ENCODE measurements around the gene RASSF7.

The RASSF7 gene

GRCh38 chr11:596374-596773 is 35.6 kb downstream of the RASSF7 start:
- Mint-ChIP-seq H3K4me1 (ENCODE audit: low read depth) (peaks cover 6% of the 10 kb centered on the region), H3K27me3 (no peaks in the 10 kb centered on the region), H3K4me3 (no peak overlapping the region), H3K9me3 (no peaks in the 10 kb centered on the region), H3K27ac (peak overlapping the region; percentile 21), H3K36me3 (ENCODE audit: low read depth) (peaks cover 56% of the 10 kb centered on the region)

DNA sequence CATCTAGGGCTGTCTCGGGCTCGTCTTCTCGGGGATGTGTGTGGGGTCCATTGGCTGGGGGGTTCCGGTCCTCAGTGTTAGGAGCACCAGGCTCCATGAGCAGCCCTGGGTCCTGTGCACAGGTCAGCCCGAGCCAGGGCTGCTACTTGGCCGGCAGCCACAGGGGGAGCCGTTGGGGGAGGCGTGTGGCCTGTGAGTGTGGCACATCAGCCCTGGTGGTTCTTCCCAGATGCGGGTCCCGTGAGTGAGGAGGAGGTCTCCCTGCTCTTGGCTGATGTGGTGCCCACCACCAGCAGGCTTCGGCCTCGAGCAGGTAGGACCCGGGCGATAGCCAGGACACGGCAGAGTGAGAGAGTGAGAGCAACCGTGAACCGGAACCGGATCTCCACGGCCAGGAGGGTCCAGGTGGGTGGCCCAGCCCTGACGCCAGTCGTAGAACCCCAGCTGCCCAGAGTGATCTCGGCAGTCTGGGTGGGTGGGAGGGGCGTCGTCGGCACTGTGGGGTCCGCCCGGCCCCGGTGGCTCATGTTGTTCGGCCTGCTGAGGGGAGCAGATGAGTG is 36.5 kb downstream of the RASSF7 start:
- Mint-ChIP-seq H3K4me1 (ENCODE audit: low read depth) (peaks cover 6% of the 10 kb centered on the region), H3K9me3 (no peaks in the 10 kb centered on the region), H3K36me3 (ENCODE audit: low read depth) (peaks cover 57% of the 10 kb centered on the region), H3K27me3 (no peaks in the 10 kb centered on the region), H3K27ac (no peak overlapping the region), H3K4me3 (no peak overlapping the region)

DNA sequence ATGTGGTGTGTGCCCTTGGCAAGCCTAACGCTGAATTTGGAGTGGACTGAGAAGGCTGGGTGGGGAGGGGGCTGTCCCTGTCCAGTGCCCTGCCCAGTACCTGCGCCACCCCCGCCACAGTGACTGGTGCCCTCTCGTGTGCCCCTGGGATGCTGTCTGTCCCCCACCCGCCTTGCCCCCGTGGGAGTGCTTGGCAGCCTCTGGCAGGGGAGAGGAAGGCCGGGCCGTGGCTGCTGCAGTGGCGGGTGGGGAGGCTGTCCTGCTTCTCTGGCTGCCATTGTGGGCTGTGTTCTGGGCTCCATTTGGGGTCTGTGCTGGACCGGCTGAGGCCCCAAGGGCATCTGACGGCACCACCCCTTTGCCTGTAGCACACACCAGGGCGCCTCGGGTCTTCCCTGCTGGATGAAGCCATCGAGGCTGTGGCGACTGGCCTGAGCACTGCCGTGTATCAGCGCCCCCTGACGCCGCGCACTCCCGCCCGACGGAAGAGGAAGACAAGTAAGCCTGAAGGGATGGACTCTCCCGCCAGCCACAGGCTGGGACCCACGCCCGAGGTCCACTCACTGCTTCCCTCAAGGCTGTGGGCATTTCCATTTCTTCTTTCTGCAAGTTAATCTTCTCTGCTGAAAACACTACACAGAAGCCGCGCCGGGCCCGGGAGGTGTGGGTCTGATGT is 37.4 kb downstream of the RASSF7 start:
- peaks cover 50% of the 10 kb centered on the region for H3K36me3 Mint-ChIP-seq (ENCODE audit: low read depth)
- H3K4me3 Mint-ChIP-seq: no peak overlapping the region
- no peak overlapping the region for H3K27ac Mint-ChIP-seq
- H3K27me3 Mint-ChIP-seq: no peaks in the 10 kb centered on the region
- peaks cover 6% of the 10 kb centered on the region for H3K4me1 Mint-ChIP-seq (ENCODE audit: low read depth)
- no peaks in the 10 kb centered on the region for H3K9me3 Mint-ChIP-seq

DNA sequence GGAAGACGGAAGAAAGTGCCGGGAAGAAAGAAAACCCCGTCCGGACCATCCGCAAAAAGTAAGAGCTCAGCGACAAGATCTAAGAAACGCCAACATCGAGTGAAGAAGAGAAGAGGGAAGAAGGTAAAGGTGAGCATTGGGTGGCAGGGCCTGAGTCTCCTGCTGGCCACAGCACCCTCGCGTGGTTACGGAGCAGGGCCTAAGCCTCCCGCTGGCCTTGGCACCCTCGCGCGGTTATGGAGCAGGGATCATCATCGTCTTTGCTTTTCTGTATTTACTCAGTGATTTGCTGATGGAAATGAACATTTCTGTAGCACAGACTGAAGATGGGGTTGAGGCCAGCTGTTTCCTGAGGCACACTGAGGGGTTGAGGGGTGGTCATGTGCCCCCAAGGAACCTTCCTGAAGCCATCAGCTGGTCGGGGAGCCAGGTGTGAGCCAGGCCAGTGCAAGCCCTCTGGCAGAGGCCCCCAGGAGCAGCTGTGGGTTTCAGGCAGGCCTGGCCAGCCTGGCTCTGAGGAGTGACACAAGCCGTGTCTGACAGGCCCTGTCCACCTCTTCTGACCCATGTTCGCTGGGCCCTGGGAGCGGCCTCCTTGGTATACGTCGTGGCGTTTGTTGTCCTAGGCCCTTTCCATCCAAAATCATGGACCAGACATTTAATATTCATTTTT is 40.9 kb downstream of the RASSF7 start:
- peaks cover 45% of the 10 kb centered on the region for H3K36me3 Mint-ChIP-seq (ENCODE audit: low read depth)
- no peak overlapping the region for H3K27ac Mint-ChIP-seq

GRCh38 chr11:603154-603553 is 42.4 kb downstream of the RASSF7 start:
- Mint-ChIP-seq H3K36me3 (ENCODE audit: low read depth) (peaks cover 49% of the 10 kb centered on the region), H3K4me3 (no peak overlapping the region), H3K9me3 (no peaks in the 10 kb centered on the region), H3K27me3 (no peaks in the 10 kb centered on the region), H3K4me1 (ENCODE audit: low read depth) (peaks cover 5% of the 10 kb centered on the region), H3K27ac (no peak overlapping the region)

More for the DNA sequence above, 40.9 kb downstream of the RASSF7 start:
- peaks cover 3% of the 10 kb centered on the region for H3K4me1 Mint-ChIP-seq (ENCODE audit: low read depth)
- H3K4me3 Mint-ChIP-seq: no peak overlapping the region
- H3K27me3 Mint-ChIP-seq: no peaks in the 10 kb centered on the region
- no peaks in the 10 kb centered on the region for H3K9me3 Mint-ChIP-seq

DNA sequence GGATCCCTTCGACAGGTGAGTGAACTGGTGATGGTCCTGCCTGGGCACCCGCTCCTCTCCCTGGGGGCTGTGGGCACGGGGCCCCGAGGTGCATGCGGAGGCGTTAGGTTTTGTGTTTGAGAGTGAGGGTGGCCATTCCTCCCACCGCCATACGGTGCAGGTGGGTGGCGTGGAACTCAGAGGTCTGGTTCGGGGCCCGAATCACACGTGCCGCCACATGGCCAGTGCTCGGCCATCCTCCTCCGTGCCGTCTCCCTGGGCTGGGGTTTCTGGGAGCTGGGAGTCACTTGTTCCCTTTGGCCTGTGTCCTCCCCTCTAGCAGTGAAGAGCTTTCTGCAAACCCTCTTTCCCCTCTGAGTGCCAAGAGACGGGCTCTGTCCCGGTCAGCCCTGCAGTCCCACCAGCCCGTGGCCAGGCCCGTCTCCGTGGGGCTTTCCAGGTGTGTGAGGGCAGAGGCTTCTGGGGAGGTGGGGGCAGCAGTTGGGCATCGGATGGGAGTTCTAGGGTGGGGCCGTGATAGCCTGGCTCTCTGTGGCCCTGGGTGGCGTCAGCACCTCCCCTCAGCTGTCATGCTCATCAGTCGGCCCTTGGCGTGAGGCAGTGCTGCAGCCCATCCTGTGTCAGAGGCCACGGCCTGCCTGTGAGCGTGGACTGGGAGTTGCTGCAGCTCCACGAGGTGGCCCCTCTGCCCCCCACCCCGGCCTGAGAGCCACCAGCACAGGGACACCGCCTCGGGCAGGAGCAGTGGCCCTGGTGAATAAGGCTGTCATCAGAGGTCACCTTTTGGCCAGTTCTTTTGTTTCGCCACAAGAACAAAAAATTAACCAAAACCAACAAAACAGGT is 44.7 kb downstream of the RASSF7 start:
- Mint-ChIP-seq H3K4me1 (ENCODE audit: low read depth) (peaks cover 5% of the 10 kb centered on the region), H3K27me3 (no peaks in the 10 kb centered on the region), H3K36me3 (ENCODE audit: low read depth) (peaks cover 49% of the 10 kb centered on the region), H3K27ac (no peak overlapping the region), H3K4me3 (no peak overlapping the region), H3K9me3 (no peaks in the 10 kb centered on the region)

DNA sequence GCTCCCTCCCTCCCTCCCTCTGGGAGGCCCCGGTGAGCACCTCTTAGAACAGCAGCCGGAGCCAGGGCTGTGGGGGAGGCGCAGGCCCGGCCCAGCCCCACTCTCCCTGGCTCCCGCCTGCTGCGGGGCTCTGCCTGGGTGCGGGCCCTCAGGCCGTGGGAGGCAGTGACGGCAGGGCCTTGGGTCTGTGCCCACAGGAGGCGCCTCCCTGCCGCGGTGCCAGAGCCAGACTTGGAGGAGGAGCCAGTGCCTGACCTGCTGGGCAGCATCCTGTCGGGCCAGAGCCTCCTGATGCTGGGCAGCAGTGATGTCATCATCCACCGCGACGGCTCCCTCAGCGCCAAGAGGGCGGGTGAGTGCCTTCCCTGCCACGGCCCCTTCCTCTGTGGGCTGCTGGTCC is 45.5 kb downstream of the RASSF7 start:
- no peaks in the 10 kb centered on the region for H3K9me3 Mint-ChIP-seq
- no peak overlapping the region for H3K4me3 Mint-ChIP-seq
- peaks cover 55% of the 10 kb centered on the region for H3K36me3 Mint-ChIP-seq (ENCODE audit: low read depth)
- no peaks in the 10 kb centered on the region for H3K27me3 Mint-ChIP-seq
- H3K4me1 Mint-ChIP-seq (ENCODE audit: low read depth): peaks cover 5% of the 10 kb centered on the region
- H3K27ac Mint-ChIP-seq: no peak overlapping the region

- no peaks in the 10 kb centered on the region for H3K27me3 Mint-ChIP-seq
- H3K4me1 Mint-ChIP-seq (ENCODE audit: low read depth): peaks cover 5% of the 10 kb centered on the region
- H3K36me3 Mint-ChIP-seq (ENCODE audit: low read depth): peaks cover 52% of the 10 kb centered on the region
- H3K27ac Mint-ChIP-seq: no peak overlapping the region
- H3K4me3 Mint-ChIP-seq: no peak overlapping the region
- H3K9me3 Mint-ChIP-seq: no peaks in the 10 kb centered on the region
Measured at GRCh38 chr11:607020-607780, 46.4 kb downstream of the RASSF7 start.

DNA sequence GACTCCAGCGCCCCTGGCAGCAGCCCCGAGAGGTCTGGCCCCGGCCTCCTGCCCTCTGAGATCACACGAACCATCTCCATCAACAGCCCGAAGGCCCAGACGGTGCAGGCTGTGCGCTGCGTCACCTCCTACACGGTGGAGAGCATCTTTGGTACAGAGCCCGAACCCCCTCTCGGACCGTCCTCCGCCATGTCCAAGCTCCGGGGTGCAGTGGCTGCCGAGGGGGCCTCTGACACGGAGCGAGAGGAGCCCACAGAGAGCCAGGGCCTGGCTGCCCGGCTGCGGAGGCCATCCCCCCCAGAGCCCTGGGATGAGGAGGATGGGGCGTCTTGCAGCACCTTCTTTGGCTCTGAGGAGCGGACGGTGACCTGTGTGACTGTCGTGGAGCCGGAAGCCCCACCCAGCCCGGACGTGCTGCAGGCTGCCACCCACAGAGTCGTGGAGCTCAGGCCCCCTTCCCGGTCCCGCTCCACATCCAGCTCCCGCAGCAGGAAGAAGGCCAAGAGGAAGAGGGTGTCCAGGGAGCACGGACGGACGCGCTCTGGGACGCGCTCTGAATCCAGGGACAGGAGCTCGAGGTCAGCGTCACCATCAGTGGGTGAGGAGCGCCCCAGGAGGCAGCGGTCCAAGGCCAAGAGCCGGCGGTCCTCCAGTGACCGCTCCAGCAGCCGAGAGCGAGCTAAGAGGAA is 47.3 kb downstream of the RASSF7 start:
- H3K27ac Mint-ChIP-seq: no peak overlapping the region
- H3K4me1 Mint-ChIP-seq (ENCODE audit: low read depth): peaks cover 5% of the 10 kb centered on the region
- no peak overlapping the region for H3K4me3 Mint-ChIP-seq
- H3K36me3 Mint-ChIP-seq (ENCODE audit: low read depth): peaks cover 52% of the 10 kb centered on the region
- no peaks in the 10 kb centered on the region for H3K27me3 Mint-ChIP-seq
- no peaks in the 10 kb centered on the region for H3K9me3 Mint-ChIP-seq

DNA sequence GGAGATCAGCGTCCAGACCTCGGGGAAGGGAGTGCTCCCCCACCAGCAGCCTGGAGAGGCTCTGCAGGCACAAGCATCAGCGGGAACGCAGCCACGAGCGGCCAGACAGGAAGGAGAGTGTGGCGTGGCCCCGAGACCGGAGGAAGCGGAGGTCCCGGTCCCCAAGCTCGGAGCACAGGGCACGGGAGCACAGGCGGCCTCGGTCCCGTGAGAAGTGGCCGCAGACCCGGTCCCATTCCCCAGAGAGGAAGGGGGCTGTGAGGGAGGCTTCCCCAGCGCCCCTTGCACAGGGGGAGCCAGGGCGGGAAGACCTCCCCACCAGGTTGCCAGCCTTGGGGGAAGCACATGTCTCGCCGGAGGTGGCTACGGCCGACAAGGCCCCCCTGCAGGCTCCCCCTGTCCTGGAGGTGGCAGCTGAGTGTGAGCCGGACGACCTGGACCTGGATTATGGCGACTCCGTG is 48.1 kb downstream of the RASSF7 start:
- H3K4me1 Mint-ChIP-seq (ENCODE audit: low read depth): peaks cover 6% of the 10 kb centered on the region
- no peak overlapping the region for H3K4me3 Mint-ChIP-seq
- H3K36me3 Mint-ChIP-seq (ENCODE audit: low read depth): peaks cover 48% of the 10 kb centered on the region
- H3K27me3 Mint-ChIP-seq: no peaks in the 10 kb centered on the region
- no peaks in the 10 kb centered on the region for H3K9me3 Mint-ChIP-seq
- H3K27ac Mint-ChIP-seq: no peak overlapping the region

- peaks cover 12% of the 10 kb centered on the region for H3K4me1 Mint-ChIP-seq (ENCODE audit: low read depth)
- peaks cover 45% of the 10 kb centered on the region for H3K36me3 Mint-ChIP-seq (ENCODE audit: low read depth)
- no peaks in the 10 kb centered on the region for H3K27me3 Mint-ChIP-seq
- no peak overlapping the region for H3K27ac Mint-ChIP-seq
- H3K9me3 Mint-ChIP-seq: no peaks in the 10 kb centered on the region
- H3K4me3 Mint-ChIP-seq: no peak overlapping the region
Measured at GRCh38 chr11:609341-609811, 48.6 kb downstream of the RASSF7 start.

GRCh38 chr11:610146-610801 is 49.5 kb downstream of the RASSF7 start:
- H3K4me3 Mint-ChIP-seq: no peak overlapping the region
- H3K27ac Mint-ChIP-seq: no peak overlapping the region
- H3K4me1 Mint-ChIP-seq (ENCODE audit: low read depth): peaks cover 16% of the 10 kb centered on the region
- peaks cover 39% of the 10 kb centered on the region for H3K36me3 Mint-ChIP-seq (ENCODE audit: low read depth)
- no peaks in the 10 kb centered on the region for H3K9me3 Mint-ChIP-seq
- H3K27me3 Mint-ChIP-seq: no peaks in the 10 kb centered on the region

Data from stimulated activated naive CD8-positive, alpha-beta T cell treated with anti-CD3 and anti-CD28 coated beads, Interleukin-15, Interleukin-2, amounts not matched to agents 100 ng/mL and 50 ng/mL, for 24 hours (primary cell).